ENCODE results near the gene TM9SF3.

TM9SF3 gene

DNA sequence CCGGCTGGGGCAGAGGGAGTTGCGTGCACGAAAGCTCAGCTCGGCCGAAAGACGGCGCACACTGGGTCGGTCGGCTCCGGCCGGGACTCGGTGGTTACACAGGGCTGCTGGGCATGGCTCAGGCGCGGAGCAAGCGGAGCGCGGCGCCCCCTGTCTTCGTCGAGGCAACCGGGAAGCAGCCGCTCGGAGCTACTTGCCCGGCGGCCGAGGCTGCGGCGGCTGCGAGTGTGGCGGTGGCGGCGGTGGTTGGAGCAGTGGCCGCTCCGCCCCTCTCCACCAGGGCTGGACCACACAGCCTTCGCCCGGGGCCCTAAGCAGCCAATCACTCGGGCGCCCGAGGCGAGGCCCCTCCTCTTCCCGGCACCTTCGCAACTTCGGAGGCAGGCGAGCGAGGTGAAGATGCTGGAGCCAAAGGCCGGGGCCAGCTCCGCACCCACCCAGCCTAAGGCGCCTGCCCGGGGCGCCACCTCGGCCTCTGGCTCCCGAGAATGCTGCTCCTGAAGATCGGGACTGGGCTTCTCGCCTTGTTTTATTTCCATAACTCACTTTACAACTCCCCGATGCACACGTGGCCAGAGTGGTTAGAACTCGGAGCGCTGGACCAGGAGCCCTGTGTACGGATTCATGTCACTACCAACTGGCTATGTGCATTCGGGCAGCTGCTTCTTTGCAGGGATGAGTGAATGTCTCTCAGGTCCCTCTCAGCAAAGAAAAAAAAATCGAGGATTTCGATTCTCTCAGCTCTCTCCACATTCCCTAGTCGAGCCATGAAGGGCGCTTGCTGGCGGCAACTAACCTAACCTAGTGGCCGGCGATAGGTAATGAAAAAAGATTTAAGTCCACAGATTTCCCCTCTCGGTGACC is 72.9 kb downstream of the TM9SF3 start, which contains the start of gene TLL2:
Gene TLL2 (minus strand): TSS at position 229 of the 864 bp plus-strand sequence. CDS start 241 bp downstream, outside the sequence.
- H3K27ac ChIP-seq: no peak within 1 kb of the TSS
- DNase-seq (ENCODE audit: low read depth, low spot score): peak; percentile 57

DNA sequence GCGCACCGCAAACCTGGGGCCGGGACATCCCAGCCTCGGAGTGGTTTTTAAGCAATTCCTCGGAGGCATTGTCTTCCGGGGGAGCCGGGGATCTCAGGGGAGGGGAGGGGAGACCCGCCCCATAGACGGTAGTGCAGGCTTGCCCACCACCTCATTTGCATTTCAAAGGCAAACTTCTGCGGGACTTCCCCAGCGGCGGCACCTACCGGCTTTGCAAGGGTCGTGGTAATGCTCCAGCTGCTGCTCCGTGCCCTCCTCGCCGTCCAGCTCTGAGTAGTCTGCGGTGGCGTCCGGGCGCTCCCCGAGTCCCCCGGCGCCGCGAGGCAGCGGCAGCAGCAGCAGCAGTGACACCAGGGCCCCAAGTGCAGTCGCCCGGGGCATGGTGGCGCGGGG is 73.5 kb downstream of the TM9SF3 start:
- no peak for DNase-seq (ENCODE audit: low read depth, low spot score)
- H3K27ac ChIP-seq: no peak overlapping the region

DNA sequence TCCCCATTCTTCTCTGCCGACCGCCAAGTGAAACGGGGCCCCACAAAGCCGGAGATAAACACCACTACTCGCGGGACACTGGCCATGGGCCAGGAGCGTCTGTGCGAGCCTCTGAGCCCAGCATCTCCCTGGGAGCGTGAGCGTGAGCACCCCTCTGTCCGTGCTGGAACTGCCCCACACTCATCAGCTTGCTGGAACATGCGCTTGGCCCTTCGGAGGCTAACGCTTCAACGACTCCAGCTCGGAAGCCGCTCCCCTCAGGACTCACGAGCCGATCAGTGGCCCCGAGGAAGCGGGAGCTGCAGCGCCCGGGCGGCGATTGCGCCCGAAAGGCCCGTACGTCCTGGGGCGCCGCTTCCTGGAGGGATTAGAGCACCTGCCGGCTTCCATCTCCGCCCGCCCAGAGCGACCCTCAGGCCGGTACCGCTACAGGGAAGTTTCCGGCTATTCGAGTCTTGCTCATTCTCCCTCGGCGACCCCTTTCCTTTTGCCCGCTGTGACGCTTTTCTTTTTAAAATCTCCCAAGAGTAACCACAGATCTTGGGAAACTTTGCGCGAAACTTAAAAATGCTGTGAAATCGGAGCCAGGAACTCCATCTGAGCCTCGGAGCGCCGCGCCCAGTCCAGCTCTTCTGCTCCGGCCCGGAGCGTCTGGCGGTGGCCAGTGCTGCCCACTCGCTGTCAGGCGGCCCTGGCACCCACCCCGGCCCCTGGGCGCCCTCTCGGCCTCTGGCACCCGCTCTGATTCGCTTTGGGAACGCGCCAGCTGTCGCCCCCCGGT is 74.1 kb downstream of the TM9SF3 start:
- DNase-seq (ENCODE audit: low read depth, low spot score): no peak
- no peak overlapping the region for H3K27ac ChIP-seq

DNA sequence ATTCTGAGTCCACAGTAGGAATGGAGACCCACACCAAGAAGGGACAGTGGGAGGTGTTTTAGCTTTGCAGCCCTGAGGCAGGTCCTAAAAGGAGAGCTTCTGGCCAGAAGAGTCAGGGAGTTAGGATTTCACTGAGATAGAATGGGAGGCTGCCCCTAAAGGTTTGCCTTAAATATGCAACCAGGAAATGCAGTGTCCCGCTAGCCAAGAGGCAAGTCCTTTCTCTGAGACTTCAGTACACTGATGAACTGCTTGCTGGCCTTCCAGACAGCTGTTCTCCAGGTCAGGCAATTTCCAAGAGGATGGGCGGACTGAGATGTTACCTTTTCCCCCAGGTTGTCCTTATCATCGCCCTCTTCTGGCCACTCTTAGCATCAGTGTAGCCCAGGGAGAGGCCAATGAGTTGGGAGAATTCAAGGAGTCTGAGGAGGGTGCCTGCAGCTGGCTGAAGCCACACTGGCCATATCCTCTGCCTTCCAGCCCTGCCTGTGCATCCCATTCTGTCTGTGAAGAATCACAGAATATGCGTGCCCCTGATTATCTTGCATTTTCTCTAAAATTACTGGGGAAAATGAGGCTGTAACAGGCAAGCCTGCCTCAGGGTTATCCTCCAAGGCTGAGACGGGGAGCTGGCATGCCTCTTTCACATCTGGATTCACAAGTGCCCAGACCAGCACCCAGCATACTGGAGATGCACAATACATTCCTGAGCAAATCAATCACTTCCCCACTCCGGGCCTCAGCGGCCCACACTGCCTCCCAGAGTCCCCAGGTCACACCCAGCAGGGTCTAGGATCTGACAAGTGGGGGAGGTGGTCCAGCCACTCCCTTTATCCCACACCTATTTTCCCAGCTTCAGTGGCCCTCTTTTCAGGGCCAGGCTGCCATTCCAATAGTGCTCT is 75.5 kb downstream of the TM9SF3 start:
- no peak overlapping the region for H3K27ac ChIP-seq
- DNase-seq (ENCODE audit: low read depth, low spot score): no peak

DNA sequence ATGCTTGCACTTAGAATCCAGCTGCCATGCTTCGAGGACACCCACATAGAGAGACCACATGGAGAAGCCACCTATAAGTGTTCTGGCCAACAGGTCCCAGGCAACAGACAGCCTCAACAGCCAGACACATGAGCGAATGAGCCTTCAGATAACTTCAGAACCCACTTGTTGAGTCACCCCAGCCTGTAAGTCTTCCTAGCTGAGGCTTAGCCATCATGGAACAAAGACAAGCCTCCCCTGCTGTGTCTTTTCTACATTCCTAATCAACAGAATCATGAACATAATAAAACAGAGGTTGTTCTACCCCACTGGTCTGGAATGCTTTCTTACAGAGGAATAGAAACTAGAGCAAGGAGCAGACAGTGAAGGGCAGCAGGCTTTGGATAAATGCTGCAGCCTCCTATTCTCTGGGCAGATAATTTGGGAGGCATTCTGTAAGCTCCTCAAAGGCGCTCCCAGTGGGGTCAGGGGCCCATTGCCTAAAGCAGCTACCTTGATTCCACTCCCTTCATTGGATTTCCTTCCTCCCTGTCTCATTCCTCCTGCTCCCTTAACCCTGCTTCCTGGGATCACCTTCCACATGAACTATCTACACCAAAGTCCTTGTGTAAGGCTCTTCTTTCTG is 77.7 kb downstream of the TM9SF3 start:
- DNase-seq (ENCODE audit: low read depth, low spot score): peak; percentile 72
- peak overlapping the region; percentile 38 for H3K27ac ChIP-seq

DNA sequence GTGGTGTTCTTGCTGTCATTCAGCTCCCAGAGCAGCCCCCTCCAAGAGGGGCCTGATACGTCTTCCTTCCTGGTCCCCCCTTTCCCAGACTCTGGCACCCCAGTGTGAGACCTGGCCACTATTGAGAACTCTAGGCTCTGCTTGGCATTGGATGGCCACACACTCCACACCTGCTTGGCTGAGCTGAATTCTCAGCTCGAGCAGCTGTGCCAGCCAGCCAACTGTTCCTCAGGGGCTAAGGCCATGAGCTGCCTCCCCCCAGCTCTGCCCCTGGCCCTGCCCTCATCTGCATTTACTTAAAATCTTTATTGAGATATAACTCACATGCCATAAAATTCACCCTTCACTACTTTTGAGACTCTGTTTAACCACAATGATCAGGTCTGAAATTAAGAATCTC is 79.8 kb downstream of the TM9SF3 start:
- no peak overlapping the region for H3K27ac ChIP-seq
- DNase-seq (ENCODE audit: low read depth, low spot score): no peak

DNA sequence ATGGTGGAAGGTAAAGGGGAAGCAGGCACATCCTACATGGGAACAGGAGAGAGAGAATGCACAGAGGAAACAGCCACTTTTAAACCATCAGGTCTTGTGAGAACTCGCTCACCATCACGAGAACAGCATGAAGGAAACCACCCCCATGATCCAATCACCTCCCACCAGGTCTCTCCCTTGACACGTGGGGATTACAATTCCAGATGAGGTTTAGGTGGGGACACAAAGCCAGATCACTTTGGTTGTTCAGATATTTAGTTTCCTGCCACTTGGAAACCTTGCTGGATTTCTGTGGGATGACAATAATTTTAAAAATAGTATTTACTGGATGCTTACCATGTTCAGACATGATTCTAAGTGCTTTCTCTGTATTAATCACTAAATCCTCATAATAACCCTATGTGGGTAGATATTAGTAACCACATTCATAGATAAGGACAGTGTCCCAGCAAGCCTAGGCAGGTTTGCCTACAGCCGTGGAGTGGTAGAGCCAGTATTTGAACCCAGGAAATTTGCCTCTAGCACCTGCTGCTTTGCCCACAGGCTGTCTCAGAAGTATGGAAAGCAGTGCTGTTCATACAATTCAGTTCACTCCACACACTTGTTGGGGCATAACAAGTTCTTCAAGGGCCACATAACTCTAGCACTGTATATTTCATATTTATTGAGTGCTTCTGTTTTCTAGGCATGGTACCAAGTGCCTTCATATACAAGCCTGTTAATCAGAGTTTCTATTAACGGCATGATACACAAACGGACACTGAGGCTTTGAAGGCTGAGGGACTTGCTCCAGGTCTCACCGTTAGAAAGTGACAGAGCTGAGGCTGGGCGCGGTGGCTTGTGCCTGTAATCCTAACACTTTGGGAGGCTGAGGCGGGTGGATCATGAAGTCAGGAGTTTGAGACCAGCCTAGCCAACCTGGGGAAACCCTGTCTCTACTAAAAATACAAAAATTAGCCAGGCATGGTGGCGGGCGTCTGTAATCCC is 81.4 kb downstream of the TM9SF3 start:
- H3K27ac ChIP-seq: peak overlapping the region; percentile 87
- peak; percentile 92 for DNase-seq (ENCODE audit: low read depth, low spot score)

DNA sequence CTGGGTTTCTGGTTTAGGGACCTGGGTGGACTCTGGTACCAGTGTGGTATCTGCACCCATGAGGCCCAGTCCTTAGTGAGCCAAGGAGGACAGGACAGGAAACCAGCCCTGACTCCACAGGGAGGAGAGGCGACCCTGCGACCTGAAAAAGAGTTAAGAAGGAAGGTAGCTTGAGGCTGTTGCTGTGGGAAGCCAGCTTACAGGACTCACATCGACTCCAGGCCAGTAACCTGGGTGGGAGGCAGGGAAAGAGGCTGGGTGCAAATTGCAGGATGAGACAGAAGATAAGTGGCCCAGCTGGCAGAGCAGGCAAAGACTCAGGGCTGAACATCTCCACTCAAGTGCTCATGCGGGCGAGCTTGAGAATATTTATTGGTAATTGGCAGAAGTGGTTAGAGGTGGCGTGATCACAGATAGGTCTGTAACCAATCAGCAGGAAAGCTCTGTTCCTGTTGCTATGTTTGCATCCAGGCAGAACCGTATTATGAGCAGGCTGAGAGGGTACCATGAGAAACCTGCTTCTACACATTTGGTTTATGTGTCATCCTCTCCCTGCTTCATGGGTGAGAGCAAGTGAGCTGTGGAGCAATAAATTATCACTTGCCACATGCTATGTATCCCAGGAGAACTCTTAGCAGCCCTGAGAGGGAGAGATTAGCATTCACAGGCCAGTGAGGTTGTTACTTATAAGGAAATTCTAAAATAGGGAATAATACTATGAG is 84.1 kb downstream of the TM9SF3 start:
- peak overlapping the region; percentile 61 for H3K27ac ChIP-seq
- peak; percentile 86 for DNase-seq (ENCODE audit: low read depth, low spot score)

DNA sequence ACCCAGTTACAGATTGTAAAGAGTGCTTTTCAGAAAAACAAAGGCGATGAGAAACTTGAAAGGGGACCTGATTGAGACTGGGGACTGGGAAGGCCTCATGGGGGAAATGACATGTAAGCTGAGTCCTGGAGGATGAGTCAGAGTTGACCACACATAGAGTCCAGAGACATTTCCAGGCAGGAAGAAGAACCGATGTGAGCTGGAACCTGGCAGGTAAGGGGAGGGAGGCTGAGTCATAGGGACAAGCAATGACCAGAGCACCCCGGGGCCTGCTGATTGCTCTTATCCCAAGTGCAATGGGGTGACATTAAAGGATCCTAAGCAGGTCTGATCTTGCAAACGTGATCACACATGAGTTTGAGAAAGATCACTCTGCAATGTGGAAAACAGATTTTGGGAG is 84.8 kb downstream of the TM9SF3 start:
- H3K27ac ChIP-seq: peak overlapping the region; percentile 61
- DNase-seq (ENCODE audit: low read depth, low spot score): peak; percentile 87

DNA sequence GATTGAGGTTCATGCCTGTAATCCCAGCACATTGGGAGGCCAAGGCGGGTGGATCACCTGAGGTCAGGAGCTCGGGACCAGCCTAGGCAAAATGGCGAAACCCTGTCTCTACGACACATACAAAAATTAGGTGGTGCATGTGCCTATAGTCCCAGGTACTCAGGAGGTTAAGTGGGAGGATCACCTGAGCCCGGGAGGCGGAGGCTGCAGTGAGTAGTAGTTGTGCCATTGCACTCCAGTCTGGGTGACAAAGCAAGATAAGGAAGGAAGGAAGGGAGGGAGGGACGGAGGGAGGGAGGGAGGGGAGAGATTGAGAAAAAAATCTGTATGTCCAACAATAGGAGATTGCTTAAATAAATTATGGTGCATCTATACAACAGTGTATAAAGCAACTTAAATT is 86.3 kb downstream of the TM9SF3 start:
- H3K27ac ChIP-seq: no peak overlapping the region
- DNase-seq (ENCODE audit: low read depth, low spot score): no peak

DNA sequence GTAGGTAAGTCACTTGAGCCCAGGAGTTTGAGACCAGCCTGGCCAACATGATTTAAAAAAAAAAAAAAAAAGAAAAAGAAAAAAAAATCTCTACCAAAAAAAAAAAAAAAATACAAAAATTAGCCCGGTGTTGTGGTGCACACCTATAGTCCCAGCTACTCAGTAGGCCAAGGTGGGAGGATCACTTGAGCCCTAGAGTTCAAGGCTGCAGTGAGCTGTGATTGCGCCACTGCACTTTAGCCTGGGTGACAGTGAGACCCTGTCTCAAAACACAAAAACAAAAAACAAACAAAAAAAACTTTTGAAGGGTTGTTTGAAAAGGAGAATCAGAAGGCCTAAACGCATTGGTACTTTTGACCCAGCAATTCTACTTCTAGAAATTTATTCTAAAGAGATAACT is 86.8 kb downstream of the TM9SF3 start:
- DNase-seq (ENCODE audit: low read depth, low spot score): no peak
- H3K27ac ChIP-seq: no peak overlapping the region

DNA sequence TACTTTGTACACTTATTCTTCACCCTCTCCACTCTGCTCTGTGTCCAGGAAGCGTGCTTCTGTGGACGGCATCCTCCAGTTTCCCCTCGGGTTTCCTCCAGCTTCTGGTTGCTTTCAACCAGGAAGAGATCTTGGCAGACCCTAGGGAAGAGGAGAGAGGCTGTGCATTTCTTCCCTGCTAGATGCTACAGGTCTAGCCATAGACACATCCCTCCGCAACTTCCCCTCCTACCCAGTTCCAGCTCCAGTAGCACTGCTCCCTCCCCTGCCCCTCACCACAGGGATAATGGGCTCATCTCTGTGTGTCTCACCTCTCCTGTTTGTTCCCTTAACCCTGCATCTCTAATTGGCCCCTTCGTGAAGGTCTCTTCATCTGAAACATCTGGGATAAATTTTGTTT is 89.4 kb downstream of the TM9SF3 start:
- H3K27ac ChIP-seq: no peak overlapping the region
- DNase-seq (ENCODE audit: low read depth, low spot score): no peak

DNA sequence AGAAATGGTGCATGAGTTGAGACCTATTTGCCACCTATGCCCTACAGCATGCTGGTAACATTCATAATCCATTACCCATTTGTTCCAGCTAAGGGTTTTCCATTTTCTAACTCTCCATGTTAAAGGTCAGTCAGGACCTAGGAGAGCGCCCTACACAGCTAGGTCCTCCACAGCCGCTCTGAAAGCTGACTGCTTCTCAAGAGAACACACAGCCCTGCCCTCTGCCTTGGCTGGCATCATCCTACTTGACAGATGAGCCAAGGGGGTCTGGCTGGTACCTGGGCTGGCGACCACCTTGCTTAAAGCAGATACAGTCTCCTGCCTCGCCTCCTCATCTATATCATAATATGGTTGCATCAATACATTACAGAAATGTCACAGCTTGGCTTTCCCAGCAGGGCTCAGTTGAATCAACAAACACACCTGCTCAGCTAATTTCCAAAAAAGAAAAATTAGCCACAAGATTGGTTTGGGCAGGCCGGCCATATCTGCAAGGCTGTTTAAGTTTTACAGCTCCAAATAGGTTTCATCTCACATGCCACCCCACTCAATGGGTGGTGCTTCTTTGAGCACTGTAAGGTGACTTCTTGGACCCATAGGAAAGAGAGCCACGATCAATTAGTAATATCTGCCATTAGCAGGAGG is 90.4 kb downstream of the TM9SF3 start:
- H3K27ac ChIP-seq: no peak overlapping the region
- DNase-seq (ENCODE audit: low read depth, low spot score): no peak

DNA sequence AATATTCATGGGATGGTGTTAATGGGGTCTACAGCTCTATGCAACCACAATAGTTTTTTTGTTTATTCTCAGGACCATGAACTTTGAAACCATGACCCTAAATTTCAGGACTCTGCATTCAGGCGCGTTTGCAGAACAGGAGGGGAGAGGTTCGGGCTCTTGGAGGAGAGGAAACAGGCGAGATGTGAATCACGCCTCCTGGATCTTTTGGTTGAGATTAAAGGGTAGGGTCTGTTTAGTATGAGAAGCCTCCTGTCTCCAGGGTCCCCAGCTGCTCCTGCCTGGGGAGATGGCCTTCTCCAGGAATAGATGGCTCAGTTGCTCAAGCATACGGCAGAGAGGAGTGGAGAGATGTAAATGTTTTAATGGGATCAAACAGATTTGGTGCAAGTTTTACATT is 91.3 kb downstream of the TM9SF3 start:
- DNase-seq (ENCODE audit: low read depth, low spot score): no peak
- H3K27ac ChIP-seq: no peak overlapping the region

DNA sequence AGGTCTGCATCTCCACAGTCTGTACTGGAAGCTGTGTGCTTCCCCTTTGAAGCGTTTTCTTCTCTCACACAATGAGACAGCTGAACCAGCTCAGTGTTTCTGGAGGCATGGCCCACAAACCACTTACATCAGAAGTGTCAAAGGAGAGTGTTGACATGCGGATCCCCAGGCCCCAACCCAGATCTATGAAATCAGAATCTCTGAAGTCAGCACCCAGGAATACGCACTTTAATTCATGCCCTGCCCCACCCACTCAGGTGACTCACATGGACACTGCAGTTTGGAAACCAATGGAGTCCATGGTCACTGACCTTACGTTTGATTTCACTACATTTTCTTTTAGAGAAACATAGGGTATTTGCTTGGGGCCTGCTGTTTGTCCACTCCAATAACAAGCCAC is 92.1 kb downstream of the TM9SF3 start:
- DNase-seq (ENCODE audit: low read depth, low spot score): no peak
- H3K27ac ChIP-seq: no peak overlapping the region

DNA sequence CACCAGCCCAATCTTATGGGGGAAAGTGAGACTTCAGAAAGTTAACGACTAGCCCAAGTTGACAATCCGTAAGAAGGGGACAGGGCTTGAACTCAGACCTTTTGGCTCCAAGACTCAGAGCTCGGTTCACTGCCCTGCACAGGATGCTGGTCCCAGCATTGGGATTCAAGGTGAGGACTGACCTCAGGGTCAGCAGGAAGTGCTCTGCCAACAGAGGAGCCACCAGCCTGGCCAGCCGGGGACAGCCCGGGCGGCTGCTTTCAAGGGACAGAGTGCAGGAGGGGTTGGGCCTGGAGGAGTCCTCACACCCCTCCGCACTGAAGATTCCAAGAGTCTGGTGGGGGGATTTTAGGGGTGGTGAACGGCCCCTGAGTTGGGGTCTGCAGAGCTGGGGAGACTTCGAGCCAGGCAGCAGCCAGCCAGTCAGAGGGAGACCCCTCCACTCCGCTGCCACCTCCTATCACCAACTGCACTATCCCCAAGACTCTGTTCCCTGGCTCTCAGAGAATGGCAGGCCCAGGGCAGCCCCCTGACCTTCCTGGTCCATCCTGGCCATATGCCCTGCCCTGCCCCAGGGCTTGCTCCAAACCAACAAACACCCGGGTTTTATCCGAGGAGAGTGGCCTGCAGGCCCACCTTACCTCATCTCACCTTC is 92.8 kb downstream of the TM9SF3 start:
- DNase-seq (ENCODE audit: low read depth, low spot score): no peak

DNA sequence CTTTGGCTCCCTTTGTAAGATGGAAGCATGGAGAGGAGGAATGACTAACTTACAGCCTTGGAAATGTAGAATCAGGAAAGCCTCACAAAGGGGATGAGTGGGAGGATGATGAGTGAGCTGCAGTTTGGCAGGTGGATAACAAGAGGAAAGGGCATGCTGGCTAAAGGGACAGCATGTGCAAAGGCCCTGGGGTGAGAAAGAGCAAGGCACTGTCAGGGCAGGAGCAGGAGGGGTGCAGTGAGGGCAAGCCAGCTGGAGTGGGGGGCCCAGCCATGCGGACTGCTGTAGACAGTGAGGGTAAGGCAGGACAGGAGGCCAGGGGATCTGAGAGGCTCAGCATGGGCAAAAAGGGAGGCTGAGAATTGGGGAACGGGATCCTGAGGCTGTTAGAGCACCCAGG is 93.6 kb downstream of the TM9SF3 start:
- H3K27ac ChIP-seq: no peak overlapping the region
- no peak for DNase-seq (ENCODE audit: low read depth, low spot score)

More for the DNA sequence above, 92.8 kb downstream of the TM9SF3 start:
- H3K27ac ChIP-seq: no peak overlapping the region
